HCT116 (cell line): ENCODE results near the gene CYB5D1. TPM values are rescaled to one million over a fixed set of nuclear protein-coding genes. Genes with fewer than 3 reads are reported as not detected.

ENCODE experiments used
- ATAC-seq: fragments of 200-7000 bp; cut with Tn5 transposase; 2 replicates; pipeline ENCODE4 v1.9.1; 2020; ENCODE audit warnings: mild to moderate bottlenecking, moderate library complexity
- BruUV-seq: library from RNA; stranded (reverse); fragments of 400-500 nt; replicated peaks from 2 replicates; lab custom pipeline; 2021; lab: Mats Ljungman, UMichigan
- CTCF ChIA-PET: fragments of 300-600 bp; sonication (Branson Sonifier 250); formaldehyde crosslinking; loops from one replicate; lab custom pipeline; 2021; ENCODE audit warnings: antibody characterized with exemption; lab: Charles Lee
- POLR2A ChIA-PET: fragments of 300-600, 350-600 bp; sonication (Branson Sonifier 250); formaldehyde crosslinking; loops from one replicate; lab custom pipeline; 2021; ENCODE audit warnings: antibody characterized with exemption; lab: Charles Lee
- RAD21 ChIA-PET, 2 experiments: fragments of 300-600 bp; sonication (Branson Sonifier 250); formaldehyde crosslinking; loops; one replicate each; lab custom pipeline; 2023; ENCODE audit warnings: low total read pairs in 2 of 2; ENCODE audit not compliant: uncharacterized antibody in 2 of 2, unreplicated experiment in 2 of 2, low non-redundant PET in 1 of 2; lab: Charles Lee
- DNase-seq: peaks from one replicate; pipeline ENCODE4 v3.0.0-alpha.2; 2010; ENCODE audit warnings: low read depth, low spot score
- H2AFZ ChIP-seq: fragments of 200-600 bp; shearing (Covaris generic), sonication (generic); 2 replicates; pipeline ENCODE4 v1.6.1; 2017; ENCODE audit warnings: low read depth, mixed run types, mixed read lengths, antibody characterized with exemption, low read length; ENCODE audit not compliant: poor library complexity, severe bottlenecking
- H3K27ac ChIP-seq: 2 replicates; pipeline ENCODE4 v1.5.1; 2012; ENCODE audit warnings: low read depth, low read length
- H3K27me3 ChIP-seq: fragments of 200-600 bp; sonication (generic); 2 replicates; pipeline ENCODE4 v1.6.1; 2016; ENCODE audit warnings: mixed run types, low read length, mixed read lengths; ENCODE audit not compliant: insufficient read depth
- H3K36me3 ChIP-seq, 2 experiments: fragments of 200-500 bp in 1 of 2; fragments of 200-600 bp in 1 of 2; sonication (Bioruptor generic) in 1 of 2; sonication (generic) in 1 of 2; 2 replicates each; pipeline versions ENCODE4 v1.5.1 to v1.6.1; 2014 to 2016; ENCODE audit warnings: low read length in 2 of 2, inconsistent platforms in 1 of 2, mixed read lengths in 1 of 2, mixed run types in 1 of 2; ENCODE audit not compliant: insufficient read depth in 2 of 2, control insufficient read depth in 1 of 2
- H3K4me1 ChIP-seq, 2 experiments: fragments of 200-600 bp in 1 of 2; sonication (generic) in 1 of 2; 2 replicates each; pipeline versions ENCODE4 v1.5.1 to v1.6.1; 2012 to 2017; ENCODE audit warnings: low read length in 2 of 2, inconsistent platforms in 1 of 2, mild to moderate bottlenecking in 1 of 2, mixed read lengths in 1 of 2, mixed run types in 1 of 2, moderate library complexity in 1 of 2; ENCODE audit not compliant: insufficient read depth in 2 of 2, control insufficient read depth in 1 of 2
- H3K4me2 ChIP-seq: fragments of 200-600 bp; sonication (generic); 2 replicates; pipeline ENCODE4 v1.6.1; 2017; ENCODE audit warnings: mixed run types, low read length, mixed read lengths
- H3K4me3 ChIP-seq, 2 experiments: fragments of 200-600 bp in 1 of 2; sonication (generic) in 1 of 2; replicated peaks in 1 of 2; 2 replicates each; pipeline ENCODE4 v1.5.1; 2011 to 2016; ENCODE audit warnings: low read length in 2 of 2, control low read depth in 1 of 2, low read depth in 1 of 2, mild to moderate bottlenecking in 1 of 2, mixed read lengths in 1 of 2, mixed run types in 1 of 2
- H3K79me2 ChIP-seq: fragments of 200-600 bp; sonication (generic); 2 replicates; pipeline ENCODE4 v1.6.1; 2017; ENCODE audit warnings: mild to moderate bottlenecking, mixed run types, low read length, moderate library complexity, mixed read lengths; ENCODE audit not compliant: insufficient read depth
- H3K9ac ChIP-seq: fragments of 200-600 bp; sonication (generic); 2 replicates; pipeline ENCODE4 v1.6.1; 2016; ENCODE audit warnings: low read length, mixed read lengths
- H3K9me2 ChIP-seq: fragments of 200-600 bp; sonication (generic), shearing (Covaris generic); 2 replicates; pipeline ENCODE4 v1.6.1; 2017; ENCODE audit warnings: mixed run types, mild to moderate bottlenecking, moderate library complexity; ENCODE audit not compliant: insufficient read depth
- H3K9me3 ChIP-seq, 2 experiments: fragments of 200-500 bp in 1 of 2; fragments of 200-600 bp in 1 of 2; sonication (Bioruptor generic) in 1 of 2; sonication (generic) in 1 of 2; 2 replicates each; pipeline ENCODE4 v1.6.1; 2014 to 2017; ENCODE audit warnings: low read length in 2 of 2, mixed read lengths in 2 of 2, inconsistent platforms in 1 of 2, low read depth in 1 of 2, mild to moderate bottlenecking in 1 of 2, mixed run types in 1 of 2, moderate library complexity in 1 of 2; ENCODE audit not compliant: control insufficient read depth in 1 of 2, insufficient read depth in 1 of 2
- H4K20me1 ChIP-seq: fragments of 200-600 bp; sonication (generic), shearing (Covaris generic); 2 replicates; pipeline ENCODE4 v1.6.1; 2017; ENCODE audit warnings: mixed run types, mild to moderate bottlenecking, moderate library complexity; ENCODE audit not compliant: insufficient read depth
- EGR1 ChIP-seq: IDR thresholded peaks from 2 replicates; pipeline ENCODE4 v1.6.1; 2012; ENCODE audit warnings: low read depth
- JUND ChIP-seq: IDR thresholded peaks from 2 replicates; pipeline ENCODE4 v1.6.1; 2012
- POLR2A ChIP-seq: IDR thresholded peaks from 2 replicates; pipeline ENCODE4 v1.7.0; 2011; ENCODE audit warnings: borderline replicate concordance; ENCODE audit not compliant: insufficient read depth, insufficient read length; ENCODE audit errors: extremely low read depth
- POLR2AphosphoS5 ChIP-seq: IDR thresholded peaks from 2 replicates; pipeline ENCODE4 v1.6.1; 2011; ENCODE audit warnings: mild to moderate bottlenecking, low read depth, low read length, moderate library complexity
- SIN3A ChIP-seq: IDR thresholded peaks from 2 replicates; pipeline ENCODE4 v1.6.1; 2012; ENCODE audit warnings: low read depth
- YY1 ChIP-seq: IDR thresholded peaks from 2 replicates; pipeline ENCODE4 v1.6.1; 2011; ENCODE audit warnings: low read length, low read depth, moderate library complexity, mild to moderate bottlenecking; ENCODE audit not compliant: insufficient replicate concordance; ENCODE audit errors: extremely low read depth
- ZFX ChIP-seq: fragments of 450-650 bp; IDR thresholded peaks from 2 replicates; pipeline ENCODE4 v1.6.1; 2017
- intact Hi-C: fragments of 100-400 bp; cut with micrococcal nuclease; formaldehyde crosslinking; loops from 2 replicates; pipeline ENCODE4 v1.10.0; 2022
- total RNA-seq: library from RNA; stranded (reverse); gene quantifications from one replicate; pipeline ENCODE4 v1.2.1, GENCODE V29; 2021; ENCODE audit not compliant: unreplicated experiment
- TF ChIP-seq, protein P1 (sequence below): IDR thresholded peaks from 2 replicates; pipeline ENCODE4 v1.6.1; 2012
- TF ChIP-seq, protein P2 (sequence below): IDR thresholded peaks from 2 replicates; pipeline ENCODE4 v1.6.1; 2012
- TF ChIP-seq, protein P3 (sequence below), 3 experiments: fragments of 200-600 bp in 1 of 3; sonication (generic) in 1 of 3; IDR thresholded peaks in 2 of 3; conservative IDR thresholded peaks in 1 of 3; 2 replicates each; pipeline ENCODE4 v1.5.1; 2012 to 2017; ENCODE audit warnings: low read depth in 2 of 3, low read length in 2 of 3, antibody characterized with exemption in 1 of 3, borderline replicate concordance in 1 of 3, control low read depth in 1 of 3, mild to moderate bottlenecking in 1 of 3, mixed read lengths in 1 of 3, mixed run types in 1 of 3, moderate library complexity in 1 of 3; ENCODE audit not compliant: insufficient read depth in 1 of 3

CYB5D1 gene
- total RNA-seq, 1 experiment from 2014 or later = 21.5 TPM

DNA sequence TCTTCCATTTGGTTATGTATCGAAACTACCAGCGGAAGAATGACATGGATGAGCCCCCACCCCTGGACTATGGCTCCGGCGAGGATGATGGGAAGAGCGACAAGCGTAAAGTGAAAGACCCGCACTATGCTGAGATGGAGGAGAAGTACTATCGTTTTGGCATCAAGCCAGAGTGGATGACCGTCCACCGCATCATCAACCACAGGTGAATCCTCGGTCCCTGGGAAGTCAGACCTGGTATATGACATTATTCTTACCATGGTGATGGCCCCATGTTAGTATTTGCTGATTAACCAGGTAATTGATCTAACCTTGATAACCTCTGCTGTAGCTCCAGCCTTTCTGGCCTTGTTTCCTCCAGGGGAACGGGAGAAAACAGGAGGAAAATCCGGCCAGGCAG is 39.3 kb downstream of the CYB5D1 start:
- intact Hi-C loops = loop anchor here (1.0 to 5.0 kb wide), 2 partner anchors 35 to 75 kb away; no protein-coding TSS in a partner anchor

More for the DNA sequence above, 39.3 kb downstream of the CYB5D1 start:
- TF ChIP-seq, protein P1, sequence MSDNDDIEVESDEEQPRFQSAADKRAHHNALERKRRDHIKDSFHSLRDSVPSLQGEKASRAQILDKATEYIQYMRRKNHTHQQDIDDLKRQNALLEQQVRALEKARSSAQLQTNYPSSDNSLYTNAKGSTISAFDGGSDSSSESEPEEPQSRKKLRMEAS = no peak
- no peak for TF ChIP-seq SIN3A
- no peak for TF ChIP-seq POLR2AphosphoS5
- TF ChIP-seq, protein P2, sequence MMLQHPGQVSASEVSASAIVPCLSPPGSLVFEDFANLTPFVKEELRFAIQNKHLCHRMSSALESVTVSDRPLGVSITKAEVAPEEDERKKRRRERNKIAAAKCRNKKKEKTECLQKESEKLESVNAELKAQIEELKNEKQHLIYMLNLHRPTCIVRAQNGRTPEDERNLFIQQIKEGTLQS = no peak
- TF ChIP-seq JUND = no peak
- no peak for TF ChIP-seq ZFX
- TF ChIP-seq POLR2A = no peak
- TF ChIP-seq, protein P3, sequence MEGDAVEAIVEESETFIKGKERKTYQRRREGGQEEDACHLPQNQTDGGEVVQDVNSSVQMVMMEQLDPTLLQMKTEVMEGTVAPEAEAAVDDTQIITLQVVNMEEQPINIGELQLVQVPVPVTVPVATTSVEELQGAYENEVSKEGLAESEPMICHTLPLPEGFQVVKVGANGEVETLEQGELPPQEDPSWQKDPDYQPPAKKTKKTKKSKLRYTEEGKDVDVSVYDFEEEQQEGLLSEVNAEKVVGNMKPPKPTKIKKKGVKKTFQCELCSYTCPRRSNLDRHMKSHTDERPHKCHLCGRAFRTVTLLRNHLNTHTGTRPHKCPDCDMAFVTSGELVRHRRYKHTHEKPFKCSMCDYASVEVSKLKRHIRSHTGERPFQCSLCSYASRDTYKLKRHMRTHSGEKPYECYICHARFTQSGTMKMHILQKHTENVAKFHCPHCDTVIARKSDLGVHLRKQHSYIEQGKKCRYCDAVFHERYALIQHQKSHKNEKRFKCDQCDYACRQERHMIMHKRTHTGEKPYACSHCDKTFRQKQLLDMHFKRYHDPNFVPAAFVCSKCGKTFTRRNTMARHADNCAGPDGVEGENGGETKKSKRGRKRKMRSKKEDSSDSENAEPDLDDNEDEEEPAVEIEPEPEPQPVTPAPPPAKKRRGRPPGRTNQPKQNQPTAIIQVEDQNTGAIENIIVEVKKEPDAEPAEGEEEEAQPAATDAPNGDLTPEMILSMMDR (IDR thresholded peaks at IDR 0.05 in 2 of 3, conservative IDR thresholded peaks at IDR 0.05 in 1 of 3; ENCODE audit: borderline replicate concordance in 1 of 3, insufficient read depth in 1 of 3, low read depth in 2 of 3, low read length in 2 of 3) = no peak
- TF ChIP-seq EGR1 = no peak
- TF ChIP-seq YY1 = no peak
- H3K36me3 ChIP-seq = peaks cover 31 to 46% of the 10 kb centered on the region in 2 experiments; a peak in 3 of 4 replicates
- ATAC-seq = no peak
- H4K20me1 ChIP-seq = no peaks in the 10 kb centered on the region
- H3K79me2 ChIP-seq = no peaks in the 10 kb centered on the region
- H3K27me3 ChIP-seq = no peaks in the 10 kb centered on the region
- POLR2A ChIA-PET = no interaction called here
- CTCF ChIA-PET = interaction anchor here (0.7 kb wide), 1 partner anchor 63 kb away, joined by 3 read pairs; the partner anchor contains the start of gene KDM6B
- H3K4me1 ChIP-seq = no peaks in the 10 kb centered on the region; a peak in 1 of 4 replicates
- no TSS peak for BruUV-seq
- no peaks in the 10 kb centered on the region for H3K9me2 ChIP-seq
- no peak overlapping the region for H3K27ac ChIP-seq
- H3K9ac ChIP-seq = no peak overlapping the region
- DNase-seq = no peak
- H2AFZ ChIP-seq = no peak overlapping the region
- no peak overlapping the region for H3K4me2 ChIP-seq
- no peaks in the 10 kb centered on the region for H3K9me3 ChIP-seq
- RAD21 ChIA-PET = no interaction called here
- no peak overlapping the region for H3K4me3 ChIP-seq
